ENCODE results near the gene RGS16. TPM values are rescaled to one million over a fixed set of nuclear protein-coding genes. Genes with fewer than 3 reads are reported as not detected.

RGS16 gene
- total and polyA plus RNA-seq, 2 experiments from 2014 or later, result 7.3 to 7.6 TPM

DNA sequence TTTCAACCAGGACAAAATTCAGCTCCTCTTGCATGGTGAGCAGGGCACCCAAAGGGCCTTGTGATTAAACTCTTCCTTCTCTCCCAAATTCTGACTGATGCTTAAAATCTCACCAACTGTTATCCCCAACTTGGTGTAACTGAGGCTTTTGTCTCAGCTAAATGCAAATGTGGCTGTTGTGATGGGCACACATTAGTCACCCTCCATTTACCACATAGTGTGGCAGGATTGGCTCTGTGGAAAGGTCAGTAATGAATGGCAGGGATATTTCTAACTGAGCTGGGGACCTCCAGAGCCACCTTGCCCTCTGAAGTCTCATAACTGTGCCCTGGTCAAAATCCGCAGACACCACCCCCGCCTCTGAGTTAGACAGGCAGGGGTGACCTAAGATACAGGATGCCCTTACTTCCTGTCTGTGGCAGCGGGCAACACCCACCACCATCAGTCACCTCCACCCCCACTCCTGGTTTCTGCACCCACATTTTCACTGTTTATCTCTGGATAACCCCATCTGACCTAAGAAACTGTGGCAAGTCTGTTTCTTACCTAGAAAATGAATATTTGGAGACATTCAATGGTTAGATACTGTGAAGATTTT, 25.4 kb upstream of the RGS16 start:
- no peaks in the 10 kb centered on the region for H3K27me3 ChIP-seq
- H3K79me2 ChIP-seq, result no peaks in the 10 kb centered on the region
- no peaks in the 10 kb centered on the region for H3K9me2 ChIP-seq (replicated peaks; ENCODE audit: insufficient read depth)
- no peaks in the 10 kb centered on the region for H3K9me3 ChIP-seq (ENCODE audit: low read depth)
- WGBS (ENCODE audit: low lambda C conversion rate, missing lambda C conversion rate), result 84% methylated on average over 3 of the region's 3 CpGs
- H3K27ac ChIP-seq, result no peak overlapping the region
- H2AFZ ChIP-seq, result no peak overlapping the region
- H3K4me2 ChIP-seq, result no peak overlapping the region
- H3K36me3 ChIP-seq (replicated peaks; ENCODE audit: insufficient read depth, low read depth), result no peaks in the 10 kb centered on the region
- TF ChIP-seq, protein P1, sequence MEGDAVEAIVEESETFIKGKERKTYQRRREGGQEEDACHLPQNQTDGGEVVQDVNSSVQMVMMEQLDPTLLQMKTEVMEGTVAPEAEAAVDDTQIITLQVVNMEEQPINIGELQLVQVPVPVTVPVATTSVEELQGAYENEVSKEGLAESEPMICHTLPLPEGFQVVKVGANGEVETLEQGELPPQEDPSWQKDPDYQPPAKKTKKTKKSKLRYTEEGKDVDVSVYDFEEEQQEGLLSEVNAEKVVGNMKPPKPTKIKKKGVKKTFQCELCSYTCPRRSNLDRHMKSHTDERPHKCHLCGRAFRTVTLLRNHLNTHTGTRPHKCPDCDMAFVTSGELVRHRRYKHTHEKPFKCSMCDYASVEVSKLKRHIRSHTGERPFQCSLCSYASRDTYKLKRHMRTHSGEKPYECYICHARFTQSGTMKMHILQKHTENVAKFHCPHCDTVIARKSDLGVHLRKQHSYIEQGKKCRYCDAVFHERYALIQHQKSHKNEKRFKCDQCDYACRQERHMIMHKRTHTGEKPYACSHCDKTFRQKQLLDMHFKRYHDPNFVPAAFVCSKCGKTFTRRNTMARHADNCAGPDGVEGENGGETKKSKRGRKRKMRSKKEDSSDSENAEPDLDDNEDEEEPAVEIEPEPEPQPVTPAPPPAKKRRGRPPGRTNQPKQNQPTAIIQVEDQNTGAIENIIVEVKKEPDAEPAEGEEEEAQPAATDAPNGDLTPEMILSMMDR (IDR thresholded peaks at IDR 0.05; ENCODE audit: poor library complexity), result no peak
- TF ChIP-seq EZH2phosphoT487 (IDR thresholded peaks at IDR 0.05; ENCODE audit: low read depth, severe bottlenecking, unreplicated experiment), result no peak
- no peak for TF ChIP-seq EZH2 (IDR thresholded peaks at IDR 0.05; ENCODE audit: borderline replicate concordance)
- H4K20me1 ChIP-seq (ENCODE audit: insufficient read depth, poor library complexity, severe bottlenecking), result no peaks in the 10 kb centered on the region
- peaks cover 3% of the 10 kb centered on the region for H3K4me1 ChIP-seq (ENCODE audit: insufficient read depth)
- no peak for DNase-seq (ENCODE audit: low spot score)
- H3K4me3 ChIP-seq, result no peak overlapping the region

DNA sequence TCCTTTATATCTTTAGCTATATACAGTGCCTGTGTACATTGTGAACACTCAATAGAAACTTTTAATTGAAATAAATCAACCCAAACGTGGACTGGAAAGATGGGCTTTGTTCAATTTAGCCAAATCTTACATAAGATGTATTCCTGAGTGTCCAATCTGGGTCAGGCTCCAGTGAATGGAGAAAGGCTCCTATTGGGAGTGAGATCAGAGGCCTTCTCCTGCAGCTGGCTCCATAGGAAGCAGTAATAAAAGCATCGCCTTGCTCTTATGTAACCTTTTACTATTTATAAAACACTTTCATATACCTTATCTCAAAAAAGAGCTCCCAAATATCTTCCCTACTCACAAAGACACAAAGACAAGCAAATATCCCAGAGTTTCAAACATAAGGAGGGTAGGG, 24.9 kb upstream of the RGS16 start:
- H3K4me1 ChIP-seq (ENCODE audit: insufficient read depth), result peaks cover 3% of the 10 kb centered on the region
- H3K4me2 ChIP-seq, result no peak overlapping the region
- no peak for DNase-seq (ENCODE audit: low spot score)
- no peaks in the 10 kb centered on the region for H4K20me1 ChIP-seq (ENCODE audit: insufficient read depth, poor library complexity, severe bottlenecking)
- no peaks in the 10 kb centered on the region for H3K79me2 ChIP-seq
- no peaks in the 10 kb centered on the region for H3K9me2 ChIP-seq (replicated peaks; ENCODE audit: insufficient read depth)
- H3K27me3 ChIP-seq, result no peaks in the 10 kb centered on the region
- H2AFZ ChIP-seq, result no peak overlapping the region
- H3K36me3 ChIP-seq (replicated peaks; ENCODE audit: insufficient read depth, low read depth), result no peaks in the 10 kb centered on the region
- 73% methylated on average over 2 of the region's 2 CpGs for WGBS (ENCODE audit: low lambda C conversion rate, missing lambda C conversion rate)
- TF ChIP-seq, protein P1 (IDR thresholded peaks at IDR 0.05; ENCODE audit: poor library complexity), result no peak
- no peak for TF ChIP-seq EZH2phosphoT487 (IDR thresholded peaks at IDR 0.05; ENCODE audit: low read depth, severe bottlenecking, unreplicated experiment)
- no peak overlapping the region for H3K27ac ChIP-seq
- H3K9me3 ChIP-seq (ENCODE audit: low read depth), result no peaks in the 10 kb centered on the region
- H3K4me3 ChIP-seq, result no peak overlapping the region

DNA sequence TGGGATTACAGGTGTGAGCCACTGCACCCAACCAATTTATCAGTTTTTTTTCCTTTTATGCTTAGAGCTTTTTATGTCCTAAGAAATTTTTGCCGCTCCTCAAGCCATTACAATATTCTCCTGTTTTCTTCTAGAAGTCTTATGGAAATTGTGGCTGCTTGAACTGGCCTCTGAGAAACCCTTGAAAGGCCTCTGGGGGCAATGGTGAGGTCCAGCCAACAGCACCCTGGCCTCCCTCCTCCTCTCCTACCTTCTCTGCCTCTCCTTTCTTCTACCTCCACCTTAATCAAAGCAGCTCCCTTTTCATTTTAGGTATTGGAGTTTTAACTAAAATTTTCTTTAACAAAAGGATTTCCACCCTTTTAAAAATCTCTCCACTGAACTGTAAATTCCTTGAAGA, 24.5 kb upstream of the RGS16 start:
- Histone ChIP-seq H2AFZ (no peak overlapping the region), H3K27ac (no peak overlapping the region), H3K79me2 (no peaks in the 10 kb centered on the region), H3K9me3 (ENCODE audit: low read depth) (no peaks in the 10 kb centered on the region), H4K20me1 (ENCODE audit: insufficient read depth, poor library complexity, severe bottlenecking) (no peaks in the 10 kb centered on the region), H3K9me2 (replicated peaks; ENCODE audit: insufficient read depth) (no peaks in the 10 kb centered on the region), H3K4me1 (ENCODE audit: insufficient read depth) (peaks cover 3% of the 10 kb centered on the region), H3K4me3 (no peak overlapping the region), H3K4me2 (no peak overlapping the region), H3K36me3 (replicated peaks; ENCODE audit: insufficient read depth, low read depth) (no peaks in the 10 kb centered on the region), H3K27me3 (no peaks in the 10 kb centered on the region)
- TF ChIP-seq, protein P1 (IDR thresholded peaks at IDR 0.05; ENCODE audit: poor library complexity), result no peak
- no peak for TF ChIP-seq EZH2 (IDR thresholded peaks at IDR 0.05; ENCODE audit: borderline replicate concordance)
- no peak for TF ChIP-seq EZH2phosphoT487 (IDR thresholded peaks at IDR 0.05; ENCODE audit: low read depth, severe bottlenecking, unreplicated experiment)
- WGBS (ENCODE audit: low lambda C conversion rate, missing lambda C conversion rate), result 100% methylated on average over 1 of the region's 1 CpG
- no peak for DNase-seq (ENCODE audit: low spot score)
